Measurements from ENCODE around the gene HAP1. TPM values are rescaled to one million over a fixed set of nuclear protein-coding genes. Genes with fewer than 3 reads are reported as not detected.
"Not testable (repeated sequence)": the region's sequence is repeated elsewhere in the genome, so short reads cannot be mapped to it uniquely, and the experiment has no call there.

Gene HAP1
- total RNA-seq, 2 experiments from 2014 or later = 0.19 to 0.55 TPM

GRCh38 chr17:41777157-41777573, 42.7 kb upstream of the HAP1 start:
- TF ChIP-seq EZH2phosphoT487 (IDR thresholded peaks at IDR 0.05; ENCODE audit: borderline replicate concordance, low read depth, low read length) (no peak), CTCF (conservative IDR thresholded peaks at IDR 0.05; ENCODE audit: low read length) (no peak)
- DNase-seq (ENCODE audit: low spot score) = no peak
- intact Hi-C loops (cut with micrococcal nuclease; ENCODE audit: unreplicated experiment) = no loop called here
- Histone ChIP-seq H3K27ac (ENCODE audit: low read depth, low read length, poor library complexity, severe bottlenecking) (no peak overlapping the region), H3K36me3 (ENCODE audit: insufficient read depth, low read length) (no peaks in the 10 kb centered on the region), H2AFZ (ENCODE audit: low read length) (no peak overlapping the region), H3K9me3 (ENCODE audit: low read length) (no peaks in the 10 kb centered on the region), H3K79me2 (ENCODE audit: insufficient read depth, low read depth, low read length) (no peaks in the 10 kb centered on the region), H3K4me1 (ENCODE audit: insufficient read depth, low read length, poor library complexity, severe bottlenecking) (peaks cover 20% of the 10 kb centered on the region), H3K4me2 (ENCODE audit: low read length) (no peak overlapping the region), H3K4me3 (ENCODE audit: low read depth, low read length, poor library complexity, severe bottlenecking) (no peak overlapping the region), H3K9me2 (ENCODE audit: insufficient read depth, low read length) (no peaks in the 10 kb centered on the region), H4K20me1 (ENCODE audit: insufficient read depth, low read length) (no peaks in the 10 kb centered on the region)
- ChIA-PET CTCF (ENCODE audit: unreplicated experiment) (interaction anchor here (1.7 kb wide), 1 partner anchor 9 kb away, joined by 7 read pairs; the partner anchor contains the start of gene JUP), POLR2A (no interaction called here)
- BruUV-seq (replicated peaks) = no TSS peak

DNA sequence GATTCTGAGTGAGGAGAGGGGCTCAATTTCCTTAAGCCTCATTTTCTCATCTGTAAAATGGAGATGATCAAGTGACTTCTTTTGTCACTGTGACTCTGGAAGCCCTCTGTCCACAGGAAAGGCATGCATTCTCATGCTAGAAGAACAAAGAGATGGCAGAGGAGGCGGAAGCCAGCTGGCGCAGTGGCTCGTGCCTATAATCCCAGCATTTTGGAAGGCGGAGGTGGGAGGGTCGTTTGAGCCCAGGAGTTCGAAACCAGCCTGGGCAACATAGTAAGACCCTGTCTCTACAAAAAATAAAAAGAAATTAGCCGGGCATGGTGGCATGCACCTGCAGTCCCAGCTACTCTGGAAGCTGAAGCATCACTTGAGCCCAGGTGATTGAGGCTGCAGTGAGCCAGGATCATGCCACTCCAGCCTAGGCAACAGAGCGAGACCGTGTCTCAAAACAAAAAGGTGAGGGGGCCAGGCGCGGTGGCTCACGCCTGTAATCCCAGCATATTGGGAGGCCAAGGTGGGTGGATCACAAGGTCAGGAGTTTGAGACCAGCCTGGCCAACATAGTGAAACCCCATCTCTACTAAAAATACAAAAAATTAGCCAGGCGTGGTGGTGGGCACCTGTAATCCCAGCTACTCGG, 41.9 kb upstream of the HAP1 start:
- intact Hi-C loops (cut with micrococcal nuclease; ENCODE audit: unreplicated experiment) = not testable (repeated sequence)
- peaks cover 28% of the 10 kb centered on the region for H3K4me1 ChIP-seq (ENCODE audit: insufficient read depth, low read length, poor library complexity, severe bottlenecking)

DNA sequence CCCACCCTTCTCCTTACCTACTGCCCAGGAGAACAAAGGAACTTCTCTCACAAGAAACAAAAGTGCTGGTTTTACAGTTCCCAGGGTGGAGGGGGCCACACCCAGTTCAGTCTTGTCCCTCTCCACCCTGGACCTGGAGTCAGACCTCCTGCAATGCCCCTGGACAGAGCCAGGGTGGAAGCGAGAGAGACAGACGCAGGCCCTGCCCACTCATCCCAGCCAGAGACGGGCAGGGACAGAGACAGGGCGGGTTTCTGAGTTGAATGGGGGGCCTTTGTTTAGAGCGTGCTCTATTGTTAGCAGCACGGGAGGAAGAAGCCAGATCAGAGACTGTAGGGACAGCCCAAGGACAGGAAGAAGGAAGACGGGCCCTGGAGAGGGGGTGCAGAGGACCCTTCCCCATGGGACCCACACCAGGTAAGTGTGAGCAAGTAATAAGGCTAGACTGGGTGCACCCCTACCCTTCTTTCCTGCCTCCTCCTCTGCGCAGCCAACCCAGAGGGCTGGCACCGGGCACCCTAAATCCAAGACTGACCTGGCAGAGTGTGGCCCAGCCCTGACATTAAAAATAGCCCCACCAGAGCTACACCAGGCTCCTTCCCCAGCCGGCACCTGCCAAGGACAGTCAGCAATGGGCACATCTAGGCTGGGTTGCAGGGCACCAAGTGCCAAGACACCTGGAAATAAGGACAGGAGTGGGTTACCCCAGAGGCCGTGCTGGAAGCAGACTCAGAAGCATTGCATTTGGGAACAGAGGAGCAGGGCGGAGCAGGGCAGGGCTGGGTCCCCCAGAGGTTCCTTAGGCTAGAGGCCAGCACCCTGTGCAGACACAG, 41.2 kb upstream of the HAP1 start:
- ChIA-PET CTCF (ENCODE audit: unreplicated experiment) (no interaction called here), POLR2A (no interaction called here)
- no TSS peak for BruUV-seq (replicated peaks)
- Histone ChIP-seq H3K79me2 (ENCODE audit: insufficient read depth, low read depth, low read length) (no peaks in the 10 kb centered on the region), H3K9me2 (ENCODE audit: insufficient read depth, low read length) (no peaks in the 10 kb centered on the region), H3K4me3 (ENCODE audit: low read depth, low read length, poor library complexity, severe bottlenecking) (no peak overlapping the region), H4K20me1 (ENCODE audit: insufficient read depth, low read length) (no peaks in the 10 kb centered on the region), H3K4me2 (ENCODE audit: low read length) (no peak overlapping the region), H3K9me3 (ENCODE audit: low read length) (no peaks in the 10 kb centered on the region), H3K36me3 (ENCODE audit: insufficient read depth, low read length) (no peaks in the 10 kb centered on the region), H2AFZ (ENCODE audit: low read length) (no peak overlapping the region), H3K4me1 (ENCODE audit: insufficient read depth, low read length, poor library complexity, severe bottlenecking) (peaks cover 31% of the 10 kb centered on the region), H3K27ac (ENCODE audit: low read depth, low read length, poor library complexity, severe bottlenecking) (no peak overlapping the region)
- intact Hi-C loops (cut with micrococcal nuclease; ENCODE audit: unreplicated experiment) = no loop called here
- DNase-seq (ENCODE audit: low spot score) = no peak
- TF ChIP-seq CTCF (conservative IDR thresholded peaks at IDR 0.05; ENCODE audit: low read length) = no peak
- no peak for TF ChIP-seq EZH2phosphoT487 (IDR thresholded peaks at IDR 0.05; ENCODE audit: borderline replicate concordance, low read depth, low read length)

More for the DNA sequence above, 41.9 kb upstream of the HAP1 start:
- H3K27ac ChIP-seq (ENCODE audit: low read depth, low read length, poor library complexity, severe bottlenecking); H2AFZ ChIP-seq (ENCODE audit: low read length); H3K36me3 ChIP-seq (ENCODE audit: insufficient read depth, low read length); DNase-seq (ENCODE audit: low spot score); BruUV-seq (replicated peaks); H3K79me2 ChIP-seq (ENCODE audit: insufficient read depth, low read depth, low read length); POLR2A ChIA-PET; H3K4me2 ChIP-seq (ENCODE audit: low read length); CTCF ChIA-PET (ENCODE audit: unreplicated experiment); H4K20me1 ChIP-seq (ENCODE audit: insufficient read depth, low read length); H3K4me3 ChIP-seq (ENCODE audit: low read depth, low read length, poor library complexity, severe bottlenecking); H3K9me3 ChIP-seq (ENCODE audit: low read length); H3K9me2 ChIP-seq (ENCODE audit: insufficient read depth, low read length): not testable (repeated sequence)

Data from OCI-LY7 (cell line).